H1 (cell line): ENCODE results near the gene NKAIN4. TPM values are rescaled to one million over a fixed set of nuclear protein-coding genes. Genes with fewer than 3 reads are reported as not detected.

Source experiments
- BRCA1 ChIP-seq: IDR thresholded peaks from 2 replicates; pipeline ENCODE4 v1.6.1; 2012; ENCODE audit warnings: low read depth, low read length, improper control_type of control experiment
- JUND ChIP-seq: IDR thresholded peaks from 2 replicates; pipeline ENCODE4 v1.6.1; 2011; ENCODE audit warnings: mild to moderate bottlenecking, improper control_type of control experiment, low read length
- MAFK ChIP-seq: IDR thresholded peaks from 2 replicates; pipeline ENCODE4 v1.6.1; 2012; ENCODE audit warnings: low read depth, mild to moderate bottlenecking, improper control_type of control experiment, low read length
- NANOG ChIP-seq: IDR thresholded peaks from 2 replicates; pipeline ENCODE4 v1.6.1; 2011; ENCODE audit warnings: low read length, low read depth, mild to moderate bottlenecking, inconsistent platforms; ENCODE audit not compliant: insufficient read depth, poor library complexity, severe bottlenecking
- PHF8 ChIP-seq: fragments of 200-600 bp; sonication (generic); conservative IDR thresholded peaks from 2 replicates; pipeline ENCODE4 v1.7.1; 2012; ENCODE audit warnings: low read depth, mild to moderate bottlenecking, inconsistent platforms, low read length, moderate library complexity
- POU5F1 ChIP-seq: IDR thresholded peaks from 2 replicates; pipeline ENCODE4 v1.6.1; 2011; ENCODE audit warnings: low read depth, mild to moderate bottlenecking, low read length, moderate library complexity
- SUZ12 ChIP-seq: fragments of 200-600 bp; sonication (generic); IDR thresholded peaks from 2 replicates; pipeline ENCODE4 v1.6.1; 2012; ENCODE audit warnings: mild to moderate bottlenecking, inconsistent platforms, low read length, moderate library complexity, mixed read lengths
- polyA plus RNA-seq, 7 experiments: library from polyadenylated mRNA; depleted of rRNA in 3 of 7; stranded (reverse) in 5 of 7; unstranded in 2 of 7; fragments of >200 nt in 5 of 7; fragments of 200-250 nt in 2 of 7; gene quantifications; 1 replicate in 5 of 7; 2 replicates in 1 of 7; 4 replicates in 1 of 7; pipeline versions ENCODE4 v1.2.1 to v1.2.3, GENCODE V29; 2011 to 2013; ENCODE audit warnings: missing spikeins in 2 of 7, mixed read lengths in 2 of 7
- total RNA-seq: library from RNA; stranded (reverse); fragmentation: NEBNext Ultra II Directional; extraction: Animal tissue kit (Norgen Biotek cat#: 25700); gene quantifications from 2 replicates; pipeline ENCODE4 v1.2.1, GENCODE V29; 2021

NKAIN4 gene
- total and polyA plus RNA-seq, 2 of the 8 experiments (the other 6 are each of a cell fraction or from before 2014, with no cell fraction given), result 6.9 to 17.0 TPM

DNA sequence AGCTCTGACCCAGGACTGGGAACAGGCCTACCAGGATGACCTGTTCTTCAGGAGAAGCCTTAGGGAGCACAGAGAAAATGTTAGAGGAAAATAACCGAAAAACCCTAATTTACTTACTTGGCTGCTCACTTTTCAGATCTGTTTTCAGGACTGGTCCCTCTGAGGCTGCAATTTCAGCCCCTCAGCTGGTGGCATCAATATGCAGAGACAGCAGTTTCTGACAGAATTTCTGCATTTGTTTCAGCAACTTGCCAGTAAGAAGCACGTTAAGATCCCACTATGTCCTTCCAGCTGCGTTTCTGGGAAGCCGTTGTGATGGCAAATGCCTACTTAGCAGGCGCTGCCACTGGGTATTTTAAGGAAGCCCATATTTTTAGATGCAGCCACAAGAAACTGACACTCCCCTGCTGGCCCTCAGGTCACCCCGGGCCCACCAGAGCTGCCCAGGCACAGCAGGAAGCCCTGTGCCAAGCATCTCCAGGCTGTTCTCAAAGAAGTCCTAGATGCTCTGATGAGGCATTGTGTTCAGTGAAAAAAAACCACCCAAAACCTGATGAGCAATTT lies 45.8 kb downstream of the NKAIN4 start (continued):
- no peak for TF ChIP-seq MAFK
- TF ChIP-seq NANOG, result no peak
- TF ChIP-seq JUND, result no peak
- TF ChIP-seq SUZ12, result no peak
- no peak for TF ChIP-seq POU5F1
- no peak for TF ChIP-seq BRCA1
- no peak for TF ChIP-seq PHF8
